ENCODE measurements around the gene SSNA1. TPM values are rescaled to one million over a fixed set of nuclear protein-coding genes. Genes with fewer than 3 reads are reported as not detected.
A peak's percentile ranks its signal among the peaks of the same experiment; 100 is the strongest.

The SSNA1 gene
- total and polyA plus RNA-seq, 9 of the 15 experiments (the other 6 are each of a cell fraction or from before 2014, with no cell fraction given), result 1.9 to 130 (median 57.1) TPM

DNA sequence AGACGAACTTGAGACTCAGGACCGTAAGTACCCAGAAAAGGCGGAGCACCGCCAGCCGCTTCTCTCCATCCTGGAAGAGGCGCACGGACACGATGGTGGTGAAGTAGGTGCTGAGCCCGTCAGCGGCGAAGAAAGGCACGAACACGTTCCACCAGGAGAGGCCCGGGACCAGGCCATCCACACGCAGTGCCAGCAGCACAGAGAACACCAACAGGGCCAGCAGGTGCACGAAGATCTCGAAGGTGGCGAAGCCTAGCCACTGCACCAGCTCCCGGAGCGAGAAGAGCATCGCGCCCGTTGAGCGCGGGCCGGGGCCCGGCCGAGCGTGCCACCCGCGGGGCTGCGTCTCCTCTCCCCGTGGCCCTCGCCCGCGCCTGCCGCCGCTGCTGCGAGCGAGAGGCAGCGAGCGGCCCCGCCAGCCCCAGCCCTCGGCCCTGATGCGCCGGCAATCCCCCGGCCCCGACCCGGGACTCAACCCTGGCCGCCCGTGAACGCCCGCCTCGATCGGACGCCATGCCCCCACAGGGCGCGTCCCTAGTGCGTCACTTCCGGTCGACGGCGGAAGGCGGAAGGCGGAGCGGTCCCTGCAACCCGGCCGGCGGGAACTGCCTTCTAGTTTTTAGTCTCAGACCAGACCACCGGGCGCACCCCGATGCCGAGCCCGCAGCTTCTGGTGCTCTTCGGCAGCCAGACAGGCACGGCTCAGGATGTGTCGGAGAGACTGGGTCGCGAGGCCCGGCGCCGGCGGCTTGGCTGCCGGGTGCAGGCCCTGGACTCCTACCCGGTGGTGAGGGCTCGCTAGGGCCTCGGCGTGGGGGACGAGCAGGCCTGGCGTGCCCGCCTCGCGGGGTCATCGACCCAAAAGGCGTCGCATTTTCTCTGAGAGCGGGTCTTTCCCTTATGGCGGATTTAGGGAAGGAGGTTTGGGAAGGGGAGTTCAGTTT, 16.9 kb downstream of the SSNA1 start, which contains the start of the genes NDOR1 and TMEM203 (continued):
- TF ChIP-seq, protein P1, sequence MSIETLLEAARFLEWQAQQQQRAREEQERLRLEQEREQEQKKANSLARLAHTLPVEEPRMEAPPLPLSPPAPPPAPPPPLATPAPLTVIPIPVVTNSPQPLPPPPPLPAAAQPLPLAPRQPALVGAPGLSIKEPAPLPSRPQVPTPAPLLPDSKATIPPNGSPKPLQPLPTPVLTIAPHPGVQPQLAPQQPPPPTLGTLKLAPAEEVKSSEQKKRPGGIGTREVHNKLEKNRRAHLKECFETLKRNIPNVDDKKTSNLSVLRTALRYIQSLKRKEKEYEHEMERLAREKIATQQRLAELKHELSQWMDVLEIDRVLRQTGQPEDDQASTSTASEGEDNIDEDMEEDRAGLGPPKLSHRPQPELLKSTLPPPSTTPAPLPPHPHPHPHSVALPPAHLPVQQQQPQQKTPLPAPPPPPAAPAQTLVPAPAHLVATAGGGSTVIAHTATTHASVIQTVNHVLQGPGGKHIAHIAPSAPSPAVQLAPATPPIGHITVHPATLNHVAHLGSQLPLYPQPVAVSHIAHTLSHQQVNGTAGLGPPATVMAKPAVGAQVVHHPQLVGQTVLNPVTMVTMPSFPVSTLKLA (conservative IDR thresholded peaks at IDR 0.05), result peak; percentile 78 to 92
- TF ChIP-seq, protein P2, sequence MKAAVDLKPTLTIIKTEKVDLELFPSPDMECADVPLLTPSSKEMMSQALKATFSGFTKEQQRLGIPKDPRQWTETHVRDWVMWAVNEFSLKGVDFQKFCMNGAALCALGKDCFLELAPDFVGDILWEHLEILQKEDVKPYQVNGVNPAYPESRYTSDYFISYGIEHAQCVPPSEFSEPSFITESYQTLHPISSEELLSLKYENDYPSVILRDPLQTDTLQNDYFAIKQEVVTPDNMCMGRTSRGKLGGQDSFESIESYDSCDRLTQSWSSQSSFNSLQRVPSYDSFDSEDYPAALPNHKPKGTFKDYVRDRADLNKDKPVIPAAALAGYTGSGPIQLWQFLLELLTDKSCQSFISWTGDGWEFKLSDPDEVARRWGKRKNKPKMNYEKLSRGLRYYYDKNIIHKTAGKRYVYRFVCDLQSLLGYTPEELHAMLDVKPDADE (conservative IDR thresholded peaks at IDR 0.05; ENCODE audit: control insufficient read depth, low read depth, low read length), result peak; percentile 80; the same call in 1 of the 2 replicates
- 0 out of 2 replicates have a peak, but pooled peaks have one; percentile 22 for TF ChIP-seq RNF2 (IDR thresholded peaks at IDR 0.05)
- no peak for TF ChIP-seq SREBF1 (IDR thresholded peaks at IDR 0.05; ENCODE audit: borderline replicate concordance, low read depth, low read length)
- TF ChIP-seq RB1 (IDR thresholded peaks at IDR 0.05; ENCODE audit: low read depth), result peak; percentile 96
- TF ChIP-seq, protein P3, sequence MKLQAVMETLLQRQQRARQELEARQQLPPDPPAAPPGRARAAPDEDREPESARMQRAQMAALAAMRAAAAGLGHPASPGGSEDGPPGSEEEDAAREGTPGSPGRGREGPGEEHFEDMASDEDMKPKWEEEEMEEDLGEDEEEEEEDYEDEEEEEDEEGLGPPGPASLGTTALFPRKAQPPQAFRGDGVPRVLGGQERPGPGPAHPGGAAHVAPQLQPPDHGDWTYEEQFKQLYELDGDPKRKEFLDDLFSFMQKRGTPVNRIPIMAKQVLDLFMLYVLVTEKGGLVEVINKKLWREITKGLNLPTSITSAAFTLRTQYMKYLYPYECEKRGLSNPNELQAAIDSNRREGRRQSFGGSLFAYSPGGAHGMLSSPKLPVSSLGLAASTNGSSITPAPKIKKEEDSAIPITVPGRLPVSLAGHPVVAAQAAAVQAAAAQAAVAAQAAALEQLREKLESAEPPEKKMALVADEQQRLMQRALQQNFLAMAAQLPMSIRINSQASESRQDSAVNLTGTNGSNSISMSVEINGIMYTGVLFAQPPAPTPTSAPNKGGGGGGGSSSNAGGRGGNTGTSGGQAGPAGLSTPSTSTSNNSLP (IDR thresholded peaks at IDR 0.05; ENCODE audit: borderline replicate concordance, low read depth, low read length), result no peak
- TF ChIP-seq, protein P4, sequence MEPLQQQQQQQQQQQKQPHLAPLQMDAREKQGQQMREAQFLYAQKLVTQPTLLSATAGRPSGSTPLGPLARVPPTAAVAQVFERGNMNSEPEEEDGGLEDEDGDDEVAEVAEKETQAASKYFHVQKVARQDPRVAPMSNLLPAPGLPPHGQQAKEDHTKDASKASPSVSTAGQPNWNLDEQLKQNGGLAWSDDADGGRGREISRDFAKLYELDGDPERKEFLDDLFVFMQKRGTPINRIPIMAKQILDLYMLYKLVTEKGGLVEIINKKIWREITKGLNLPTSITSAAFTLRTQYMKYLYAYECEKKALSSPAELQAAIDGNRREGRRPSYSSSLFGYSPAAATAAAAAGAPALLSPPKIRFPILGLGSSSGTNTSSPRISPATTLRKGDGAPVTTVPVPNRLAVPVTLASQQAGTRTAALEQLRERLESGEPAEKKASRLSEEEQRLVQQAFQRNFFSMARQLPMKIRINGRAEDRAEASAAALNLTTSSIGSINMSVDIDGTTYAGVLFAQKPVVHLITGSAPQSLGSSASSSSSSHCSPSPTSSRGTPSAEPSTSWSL (CRISPR knock-in tag; IDR thresholded peaks at IDR 0.05; ENCODE audit: borderline replicate concordance), result 0 out of 2 replicates have a peak, but pooled peaks have one; percentile 23
- TF ChIP-seq GABPB1 (CRISPR knock-in tag; IDR thresholded peaks at IDR 0.05), result peak; percentile 98
- no peak for TF ChIP-seq RFX5 (IDR thresholded peaks at IDR 0.05; ENCODE audit: low read depth, low read length)
- no peak for TF ChIP-seq FOXA1 (IDR thresholded peaks at IDR 0.05; ENCODE audit: borderline replicate concordance)
- TF ChIP-seq SOX6 (IDR thresholded peaks at IDR 0.05), result peak; percentile 52; the same call in 1 of the 2 replicates
- no peak for TF ChIP-seq ZNF263 (CRISPR knock-in tag; IDR thresholded peaks at IDR 0.05; ENCODE audit: borderline replicate concordance)
- no peak for TF ChIP-seq ZNF507 (tag; conservative IDR thresholded peaks at IDR 0.05)
- TF ChIP-seq, protein P5, sequence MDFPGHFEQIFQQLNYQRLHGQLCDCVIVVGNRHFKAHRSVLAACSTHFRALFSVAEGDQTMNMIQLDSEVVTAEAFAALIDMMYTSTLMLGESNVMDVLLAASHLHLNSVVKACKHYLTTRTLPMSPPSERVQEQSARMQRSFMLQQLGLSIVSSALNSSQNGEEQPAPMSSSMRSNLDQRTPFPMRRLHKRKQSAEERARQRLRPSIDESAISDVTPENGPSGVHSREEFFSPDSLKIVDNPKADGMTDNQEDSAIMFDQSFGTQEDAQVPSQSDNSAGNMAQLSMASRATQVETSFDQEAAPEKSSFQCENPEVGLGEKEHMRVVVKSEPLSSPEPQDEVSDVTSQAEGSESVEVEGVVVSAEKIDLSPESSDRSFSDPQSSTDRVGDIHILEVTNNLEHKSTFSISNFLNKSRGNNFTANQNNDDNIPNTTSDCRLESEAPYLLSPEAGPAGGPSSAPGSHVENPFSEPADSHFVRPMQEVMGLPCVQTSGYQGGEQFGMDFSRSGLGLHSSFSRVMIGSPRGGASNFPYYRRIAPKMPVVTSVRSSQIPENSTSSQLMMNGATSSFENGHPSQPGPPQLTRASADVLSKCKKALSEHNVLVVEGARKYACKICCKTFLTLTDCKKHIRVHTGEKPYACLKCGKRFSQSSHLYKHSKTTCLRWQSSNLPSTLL (IDR thresholded peaks at IDR 0.05), result no peak
- TF ChIP-seq SMAD4 (CRISPR knock-in tag; conservative IDR thresholded peaks at IDR 0.05), result 0 out of 2 replicates have a peak, but pooled peaks have one; percentile 51
- TF ChIP-seq ZFP30 (CRISPR knock-in tag; IDR thresholded peaks at IDR 0.05; ENCODE audit: borderline replicate concordance), result no peak
- peak; percentile 65 for TF ChIP-seq ESRRA (IDR thresholded peaks at IDR 0.05; ENCODE audit: borderline replicate concordance, low read depth)
